IMR-90 (cell line): ENCODE measurements around the gene LECT2. TPM values are rescaled to one million over a fixed set of nuclear protein-coding genes. Genes with fewer than 3 reads are reported as not detected.

Experiments
- ATAC-seq: fragments of 200-7000 bp; cut with Tn5 transposase; 2 replicates; pipeline ENCODE4 v1.9.1; 2020; ENCODE audit warnings: low read depth, mild to moderate bottlenecking, moderate library complexity
- BruUV-seq: library from RNA; stranded (reverse); fragments of 400-500 nt; replicated peaks from 2 replicates; lab custom pipeline; 2021; lab: Mats Ljungman, UMichigan
- CTCF ChIA-PET: fragments of 300-600 bp; formaldehyde crosslinking; extraction: SDS; loops from one replicate; lab custom pipeline; 2021; ENCODE audit warnings: antibody characterized with exemption; lab: Yijun Ruan, JAX
- POLR2A ChIA-PET: fragments of 300-600 bp; sonication (Branson Sonifier 250); formaldehyde crosslinking; loops from one replicate; lab custom pipeline; 2022; ENCODE audit warnings: antibody characterized with exemption; ENCODE audit not compliant: unreplicated experiment; lab: Charles Lee
- DNase-seq: peaks from one replicate; pipeline ENCODE4 v3.0.0; 2013
- H2AFZ ChIP-seq: replicated peaks from 2 replicates; pipeline ENCODE3; 2013; ENCODE audit warnings: low read length, mild to moderate bottlenecking; ENCODE audit not compliant: poor library complexity
- H2AK5ac ChIP-seq: 2 replicates; pipeline ENCODE4 v1.6.1; 2013; ENCODE audit warnings: low read depth, low read length, inconsistent platforms
- H2AK9ac ChIP-seq: replicated peaks from 2 replicates; pipeline ENCODE3; 2013; ENCODE audit warnings: mild to moderate bottlenecking, low read depth, low read length, moderate library complexity; ENCODE audit not compliant: poor library complexity
- H2BK120ac ChIP-seq: 2 replicates; pipeline ENCODE4 v1.6.1; 2013; ENCODE audit warnings: low read depth, low read length, inconsistent platforms
- H2BK15ac ChIP-seq: 3 replicates; pipeline ENCODE4 v1.6.1; 2013; ENCODE audit warnings: low read depth, low read length, inconsistent platforms
- H2BK20ac ChIP-seq: 2 replicates; pipeline ENCODE4 v1.6.1; 2013; ENCODE audit warnings: low read depth, mild to moderate bottlenecking, inconsistent platforms, low read length, moderate library complexity
- H2BK5ac ChIP-seq: 2 replicates; pipeline ENCODE4 v1.6.1; 2013; ENCODE audit warnings: mild to moderate bottlenecking, low read depth, low read length, inconsistent platforms; ENCODE audit not compliant: poor library complexity, severe bottlenecking
- H3K14ac ChIP-seq: replicated peaks from 2 replicates; pipeline ENCODE4 v1.6.1; 2013; ENCODE audit warnings: low read depth, low read length, inconsistent platforms
- H3K18ac ChIP-seq: 2 replicates; pipeline ENCODE4 v1.6.1; 2013; ENCODE audit warnings: low read depth, low read length, control low read depth
- H3K23ac ChIP-seq: 2 replicates; pipeline ENCODE4 v1.6.1; 2013; ENCODE audit warnings: low read depth, low read length, inconsistent platforms
- H3K27ac ChIP-seq: 2 replicates; pipeline ENCODE4 v1.5.1; 2013; ENCODE audit warnings: mild to moderate bottlenecking, control low read depth, low read length; ENCODE audit not compliant: insufficient read depth
- H3K27me3 ChIP-seq: 2 replicates; pipeline ENCODE4 v1.6.1; 2013; ENCODE audit warnings: low read length; ENCODE audit not compliant: control insufficient read depth, insufficient read depth
- H3K36me3 ChIP-seq: 2 replicates; pipeline ENCODE4 v1.6.1; 2013; ENCODE audit warnings: low read length, mixed read lengths; ENCODE audit not compliant: control insufficient read depth, insufficient read depth
- H3K4ac ChIP-seq: 2 replicates; pipeline ENCODE4 v1.6.1; 2013; ENCODE audit warnings: low read depth, low read length, inconsistent platforms
- H3K4me1 ChIP-seq: 2 replicates; pipeline ENCODE4 v1.6.1; 2013; ENCODE audit warnings: low read length, mixed read lengths; ENCODE audit not compliant: control insufficient read depth, insufficient read depth
- H3K4me2 ChIP-seq: 2 replicates; pipeline ENCODE4 v1.6.1; 2013; ENCODE audit warnings: low read depth, mild to moderate bottlenecking, control low read depth, low read length, moderate library complexity
- H3K4me3 ChIP-seq: 2 replicates; pipeline ENCODE4 v1.5.1; 2013; ENCODE audit warnings: low read depth, mild to moderate bottlenecking, control low read depth, low read length, moderate library complexity; ENCODE audit not compliant: insufficient read depth
- H3K56ac ChIP-seq: 2 replicates; pipeline ENCODE4 v1.6.1; 2013; ENCODE audit warnings: low read length, inconsistent platforms; ENCODE audit not compliant: insufficient read depth; ENCODE audit errors: extremely low read depth
- H3K79me1 ChIP-seq, 2 experiments: 2 replicates each; pipeline ENCODE4 v1.6.1; 2013; ENCODE audit warnings: low read length in 2 of 2, inconsistent platforms in 1 of 2, low read depth in 1 of 2
- H3K9ac ChIP-seq: 2 replicates; pipeline ENCODE4 v1.6.1; 2013; ENCODE audit warnings: low read depth, low read length, control low read depth
- H3K9me1 ChIP-seq: 2 replicates; pipeline ENCODE4 v1.6.1; 2013; ENCODE audit warnings: low read length, inconsistent platforms; ENCODE audit not compliant: insufficient read depth
- H3K9me3 ChIP-seq: 2 replicates; pipeline ENCODE4 v1.6.1; 2013; ENCODE audit warnings: low read length; ENCODE audit not compliant: control insufficient read depth, insufficient read depth
- H4K20me1 ChIP-seq: 2 replicates; pipeline ENCODE4 v1.6.1; 2013; ENCODE audit warnings: low read length, inconsistent platforms; ENCODE audit not compliant: insufficient read depth
- H4K5ac ChIP-seq: 2 replicates; pipeline ENCODE4 v1.6.1; 2013; ENCODE audit warnings: mild to moderate bottlenecking, low read depth, low read length, control low read depth
- H4K8ac ChIP-seq, 2 experiments: 2 replicates each; pipeline ENCODE4 v1.6.1; 2013; ENCODE audit warnings: low read depth in 2 of 2, low read length in 2 of 2, control low read depth in 1 of 2, inconsistent platforms in 1 of 2
- H4K91ac ChIP-seq: 2 replicates; pipeline ENCODE4 v1.6.1; 2013; ENCODE audit warnings: low read depth, low read length, inconsistent platforms; ENCODE audit not compliant: insufficient read depth
- BHLHE40 ChIP-seq: fragments of 150-350 bp; IDR thresholded peaks from 2 replicates; pipeline ENCODE4 v1.6.1; 2016; ENCODE audit warnings: mild to moderate bottlenecking, low read depth, low read length
- CEBPB ChIP-seq: IDR thresholded peaks from 2 replicates; pipeline ENCODE4 v1.6.1; 2012; ENCODE audit warnings: low read depth, low read length, improper control_type of control experiment
- CHD1 ChIP-seq: IDR thresholded peaks from 2 replicates; pipeline ENCODE4 v1.6.1; 2012; ENCODE audit warnings: low read depth, low read length, improper control_type of control experiment
- FOS ChIP-seq: fragments of 150-350 bp; IDR thresholded peaks from 2 replicates; pipeline ENCODE4 v1.6.1; 2016; ENCODE audit warnings: low read depth, low read length
- MAFK ChIP-seq: IDR thresholded peaks from 2 replicates; pipeline ENCODE4 v1.6.1; 2012; ENCODE audit warnings: low read depth, low read length, improper control_type of control experiment
- MAZ ChIP-seq: IDR thresholded peaks from 2 replicates; pipeline ENCODE4 v1.6.1; 2012; ENCODE audit warnings: low read depth, mild to moderate bottlenecking, low read length, improper control_type of control experiment, moderate library complexity, borderline replicate concordance
- MXI1 ChIP-seq: IDR thresholded peaks from 2 replicates; pipeline ENCODE4 v1.6.1; 2012; ENCODE audit warnings: low read depth, mild to moderate bottlenecking, low read length, moderate library complexity, borderline replicate concordance
- NFE2L2 ChIP-seq: fragments of 150-350 bp; IDR thresholded peaks from 2 replicates; pipeline ENCODE4 v1.6.1; 2016; ENCODE audit warnings: low read depth, mild to moderate bottlenecking, low read length
- POLR2A ChIP-seq: IDR thresholded peaks from 2 replicates; pipeline ENCODE4 v1.6.1; 2012; ENCODE audit warnings: mild to moderate bottlenecking, low read depth, low read length
- RAD21 ChIP-seq: IDR thresholded peaks from 2 replicates; pipeline ENCODE4 v1.6.1; 2012; ENCODE audit warnings: low read length, improper control_type of control experiment
- RCOR1 ChIP-seq: IDR thresholded peaks from 2 replicates; pipeline ENCODE4 v1.6.1; 2012; ENCODE audit warnings: mild to moderate bottlenecking, low read length, improper control_type of control experiment; ENCODE audit not compliant: insufficient replicate concordance
- RFX5 ChIP-seq: IDR thresholded peaks from 2 replicates; pipeline ENCODE4 v1.8.0; 2012; ENCODE audit warnings: low read depth, mild to moderate bottlenecking, low read length, moderate library complexity
- SMC3 ChIP-seq: fragments of 150-350 bp; IDR thresholded peaks from 2 replicates; pipeline ENCODE4 v1.6.1; 2016; ENCODE audit warnings: low read depth, mild to moderate bottlenecking, antibody characterized with exemption, low read length, moderate library complexity
- WGBS, 2 experiments: methylation state at CpG; one replicate each; pipeline versions ENCODE4 v1.1.5 to v1.1.7; 2013; ENCODE audit warnings: missing lambda C conversion rate in 2 of 2; ENCODE audit not compliant: insufficient read length in 1 of 2; ENCODE audit errors: extremely low coverage in 2 of 2; 5-methylcytosine and 5-hydroxymethylcytosine counted together
- dilution Hi-C: fragments of 300-500 bp; cut with HindIII; formaldehyde crosslinking; loops from one replicate; pipeline ENCODE4 v1.14.3; 2018; ENCODE audit warnings: low sequenced_read_pairs; ENCODE audit not compliant: unreplicated experiment
- in situ Hi-C: fragments of 300-500 bp; cut with MboI; formaldehyde crosslinking; loops from 3 replicates; pipeline ENCODE4 v1.14.3; 2019; ENCODE audit warnings: low sequenced_read_pairs, inconsistent platforms, mixed read lengths
- intact Hi-C: fragments of 100-400 bp; cut with micrococcal nuclease; formaldehyde crosslinking; loops from 2 replicates; pipeline ENCODE4 v1.10.0; 2022
- polyA plus RNA-seq, 3 experiments: library from polyadenylated mRNA; depleted of rRNA; stranded (reverse); fragments of >200 nt; gene quantifications; 2 replicates each; pipeline ENCODE4 v1.2.3, GENCODE V29; 2012; ENCODE audit warnings: low replicate concordance in 1 of 3
- total RNA-seq: library from RNA; depleted of rRNA; stranded (reverse); fragments of >200 nt; gene quantifications from 2 replicates; pipeline ENCODE4 v1.2.3, GENCODE V29; 2012
- TF ChIP-seq, protein P1 (sequence below): fragments of 150-350 bp; IDR thresholded peaks from 2 replicates; pipeline ENCODE4 v1.6.1; 2016; ENCODE audit warnings: low read depth, mild to moderate bottlenecking, low read length, moderate library complexity, borderline replicate concordance
- TF ChIP-seq, protein P2 (sequence below): conservative IDR thresholded peaks from 2 replicates; pipeline ENCODE4 v1.5.1; 2012; ENCODE audit warnings: mild to moderate bottlenecking, low read depth, low read length, improper control_type of control experiment
- TF ChIP-seq, protein P3 (sequence below): fragments of 150-350 bp; IDR thresholded peaks from 2 replicates; pipeline ENCODE4 v1.6.1; 2017; ENCODE audit warnings: mild to moderate bottlenecking, antibody characterized with exemption, low read length, low read depth

LECT2 gene
- total and polyA plus RNA-seq, 2 of the 4 experiments (the other 2 are of a cell fraction), result not detected

DNA sequence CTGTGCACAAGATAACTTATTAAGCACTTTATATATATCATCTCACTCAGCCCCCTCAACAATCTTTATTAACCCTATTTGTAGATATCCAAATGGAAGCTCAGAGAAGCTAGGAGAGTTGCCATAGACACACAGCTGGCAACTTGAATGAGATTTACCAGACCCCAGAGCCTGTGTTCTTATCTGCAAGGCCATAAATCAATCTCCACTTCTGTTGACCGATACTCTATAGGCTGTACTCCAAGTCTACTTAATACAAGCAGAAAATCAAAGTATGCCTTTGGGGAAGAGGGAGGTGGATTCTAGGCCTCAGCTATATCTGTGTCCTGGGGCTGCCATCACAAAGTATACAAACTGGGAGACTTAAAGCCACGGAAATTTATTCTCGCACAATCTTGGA, 53.1 kb downstream of the LECT2 start:
- H4K5ac ChIP-seq, result no peak overlapping the region
- H2BK20ac ChIP-seq, result no peak overlapping the region
- H3K36me3 ChIP-seq, result no peaks in the 10 kb centered on the region
- no peak overlapping the region for H3K4me2 ChIP-seq
- no peak overlapping the region for H3K23ac ChIP-seq
- no peak overlapping the region for H2BK15ac ChIP-seq
- no peak overlapping the region for H3K18ac ChIP-seq
- no peak overlapping the region for H4K8ac ChIP-seq
- CTCF ChIA-PET, result no interaction called here
- no peaks in the 10 kb centered on the region for H3K79me1 ChIP-seq
- H2AFZ ChIP-seq, result no peak overlapping the region
- no peak overlapping the region for H4K91ac ChIP-seq
- no peak overlapping the region for H3K4ac ChIP-seq
- H3K9ac ChIP-seq, result no peak overlapping the region
- intact Hi-C loops, result no loop called here
- no peak overlapping the region for H2AK9ac ChIP-seq
- H3K56ac ChIP-seq, result no peak overlapping the region
- BruUV-seq, result no TSS peak
- POLR2A ChIA-PET, result no interaction called here
- H3K4me1 ChIP-seq, result no peaks in the 10 kb centered on the region
- H4K20me1 ChIP-seq, result no peaks in the 10 kb centered on the region
- no peaks in the 10 kb centered on the region for H3K9me1 ChIP-seq
- in situ Hi-C loops, result no loop called here
- no peak overlapping the region for H3K14ac ChIP-seq
- no peak for DNase-seq
- H2BK120ac ChIP-seq, result no peak overlapping the region
- H2AK5ac ChIP-seq, result no peak overlapping the region
- peaks cover 2% of the 10 kb centered on the region; the same call in 1 of the 2 replicates for H3K9me3 ChIP-seq
- peaks cover 32% of the 10 kb centered on the region for H3K27me3 ChIP-seq
- H2BK5ac ChIP-seq, result no peak overlapping the region
- dilution Hi-C loops, result no loop called here
- no peak overlapping the region for H3K4me3 ChIP-seq
- no peak for ATAC-seq
- WGBS, 2 experiments, result no CpG with 5 or more reads among the region's 3 CpGs
- no peak for TF ChIP-seq CHD1
- TF ChIP-seq RAD21, result no peak
- no peak for TF ChIP-seq MAFK
- no peak for TF ChIP-seq SMC3
- TF ChIP-seq NFE2L2, result no peak
- TF ChIP-seq RFX5, result no peak
- no peak for TF ChIP-seq FOS
- TF ChIP-seq BHLHE40, result no peak
- TF ChIP-seq, protein P1, sequence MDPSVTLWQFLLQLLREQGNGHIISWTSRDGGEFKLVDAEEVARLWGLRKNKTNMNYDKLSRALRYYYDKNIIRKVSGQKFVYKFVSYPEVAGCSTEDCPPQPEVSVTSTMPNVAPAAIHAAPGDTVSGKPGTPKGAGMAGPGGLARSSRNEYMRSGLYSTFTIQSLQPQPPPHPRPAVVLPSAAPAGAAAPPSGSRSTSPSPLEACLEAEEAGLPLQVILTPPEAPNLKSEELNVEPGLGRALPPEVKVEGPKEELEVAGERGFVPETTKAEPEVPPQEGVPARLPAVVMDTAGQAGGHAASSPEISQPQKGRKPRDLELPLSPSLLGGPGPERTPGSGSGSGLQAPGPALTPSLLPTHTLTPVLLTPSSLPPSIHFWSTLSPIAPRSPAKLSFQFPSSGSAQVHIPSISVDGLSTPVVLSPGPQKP, result no peak
- no peak for TF ChIP-seq MAZ
- TF ChIP-seq, protein P2, sequence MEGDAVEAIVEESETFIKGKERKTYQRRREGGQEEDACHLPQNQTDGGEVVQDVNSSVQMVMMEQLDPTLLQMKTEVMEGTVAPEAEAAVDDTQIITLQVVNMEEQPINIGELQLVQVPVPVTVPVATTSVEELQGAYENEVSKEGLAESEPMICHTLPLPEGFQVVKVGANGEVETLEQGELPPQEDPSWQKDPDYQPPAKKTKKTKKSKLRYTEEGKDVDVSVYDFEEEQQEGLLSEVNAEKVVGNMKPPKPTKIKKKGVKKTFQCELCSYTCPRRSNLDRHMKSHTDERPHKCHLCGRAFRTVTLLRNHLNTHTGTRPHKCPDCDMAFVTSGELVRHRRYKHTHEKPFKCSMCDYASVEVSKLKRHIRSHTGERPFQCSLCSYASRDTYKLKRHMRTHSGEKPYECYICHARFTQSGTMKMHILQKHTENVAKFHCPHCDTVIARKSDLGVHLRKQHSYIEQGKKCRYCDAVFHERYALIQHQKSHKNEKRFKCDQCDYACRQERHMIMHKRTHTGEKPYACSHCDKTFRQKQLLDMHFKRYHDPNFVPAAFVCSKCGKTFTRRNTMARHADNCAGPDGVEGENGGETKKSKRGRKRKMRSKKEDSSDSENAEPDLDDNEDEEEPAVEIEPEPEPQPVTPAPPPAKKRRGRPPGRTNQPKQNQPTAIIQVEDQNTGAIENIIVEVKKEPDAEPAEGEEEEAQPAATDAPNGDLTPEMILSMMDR, result no peak
- no peak for TF ChIP-seq CEBPB
- no peak for TF ChIP-seq MXI1
- TF ChIP-seq, protein P3, sequence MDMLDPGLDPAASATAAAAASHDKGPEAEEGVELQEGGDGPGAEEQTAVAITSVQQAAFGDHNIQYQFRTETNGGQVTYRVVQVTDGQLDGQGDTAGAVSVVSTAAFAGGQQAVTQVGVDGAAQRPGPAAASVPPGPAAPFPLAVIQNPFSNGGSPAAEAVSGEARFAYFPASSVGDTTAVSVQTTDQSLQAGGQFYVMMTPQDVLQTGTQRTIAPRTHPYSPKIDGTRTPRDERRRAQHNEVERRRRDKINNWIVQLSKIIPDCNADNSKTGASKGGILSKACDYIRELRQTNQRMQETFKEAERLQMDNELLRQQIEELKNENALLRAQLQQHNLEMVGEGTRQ, result no peak
- TF ChIP-seq RCOR1, result no peak
- no peak for TF ChIP-seq POLR2A
- H3K27ac ChIP-seq, result no peak overlapping the region
